Measurements from ENCODE around the gene AP3M1. TPM values are rescaled to one million over a fixed set of nuclear protein-coding genes. Genes with fewer than 3 reads are reported as not detected.

Gene AP3M1, protein sequence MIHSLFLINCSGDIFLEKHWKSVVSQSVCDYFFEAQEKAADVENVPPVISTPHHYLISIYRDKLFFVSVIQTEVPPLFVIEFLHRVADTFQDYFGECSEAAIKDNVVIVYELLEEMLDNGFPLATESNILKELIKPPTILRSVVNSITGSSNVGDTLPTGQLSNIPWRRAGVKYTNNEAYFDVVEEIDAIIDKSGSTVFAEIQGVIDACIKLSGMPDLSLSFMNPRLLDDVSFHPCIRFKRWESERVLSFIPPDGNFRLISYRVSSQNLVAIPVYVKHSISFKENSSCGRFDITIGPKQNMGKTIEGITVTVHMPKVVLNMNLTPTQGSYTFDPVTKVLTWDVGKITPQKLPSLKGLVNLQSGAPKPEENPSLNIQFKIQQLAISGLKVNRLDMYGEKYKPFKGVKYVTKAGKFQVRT
- total RNA-seq: 16.3 and 22.7 TPM in 2 replicates

GRCh38 chr10:74150204-74150989, at the start of gene AP3M1:
Gene AP3M1 (minus strand): TSS chr10:74150828. CDS start chr10:74138379, 12,449 bp downstream.
- Histone ChIP-seq H3K36me3 (ENCODE audit: control insufficient read depth, insufficient read depth, low read length) (no peaks in the 10 kb centered on the region), H3K27me3 (ENCODE audit: control insufficient read depth, insufficient read depth, low read length) (no peaks in the 10 kb centered on the region), H3K4me3 (ENCODE audit: low read depth, low read length) (peak within 1 kb of the TSS; percentile 83)
- DNase-seq (ENCODE audit: low read depth): no peak
- no peak for FAIRE-seq
- TF ChIP-seq, protein P1, sequence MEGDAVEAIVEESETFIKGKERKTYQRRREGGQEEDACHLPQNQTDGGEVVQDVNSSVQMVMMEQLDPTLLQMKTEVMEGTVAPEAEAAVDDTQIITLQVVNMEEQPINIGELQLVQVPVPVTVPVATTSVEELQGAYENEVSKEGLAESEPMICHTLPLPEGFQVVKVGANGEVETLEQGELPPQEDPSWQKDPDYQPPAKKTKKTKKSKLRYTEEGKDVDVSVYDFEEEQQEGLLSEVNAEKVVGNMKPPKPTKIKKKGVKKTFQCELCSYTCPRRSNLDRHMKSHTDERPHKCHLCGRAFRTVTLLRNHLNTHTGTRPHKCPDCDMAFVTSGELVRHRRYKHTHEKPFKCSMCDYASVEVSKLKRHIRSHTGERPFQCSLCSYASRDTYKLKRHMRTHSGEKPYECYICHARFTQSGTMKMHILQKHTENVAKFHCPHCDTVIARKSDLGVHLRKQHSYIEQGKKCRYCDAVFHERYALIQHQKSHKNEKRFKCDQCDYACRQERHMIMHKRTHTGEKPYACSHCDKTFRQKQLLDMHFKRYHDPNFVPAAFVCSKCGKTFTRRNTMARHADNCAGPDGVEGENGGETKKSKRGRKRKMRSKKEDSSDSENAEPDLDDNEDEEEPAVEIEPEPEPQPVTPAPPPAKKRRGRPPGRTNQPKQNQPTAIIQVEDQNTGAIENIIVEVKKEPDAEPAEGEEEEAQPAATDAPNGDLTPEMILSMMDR (IDR thresholded peaks at IDR 0.05; ENCODE audit: insufficient read depth, low read length, severe bottlenecking): no peak

DNA sequence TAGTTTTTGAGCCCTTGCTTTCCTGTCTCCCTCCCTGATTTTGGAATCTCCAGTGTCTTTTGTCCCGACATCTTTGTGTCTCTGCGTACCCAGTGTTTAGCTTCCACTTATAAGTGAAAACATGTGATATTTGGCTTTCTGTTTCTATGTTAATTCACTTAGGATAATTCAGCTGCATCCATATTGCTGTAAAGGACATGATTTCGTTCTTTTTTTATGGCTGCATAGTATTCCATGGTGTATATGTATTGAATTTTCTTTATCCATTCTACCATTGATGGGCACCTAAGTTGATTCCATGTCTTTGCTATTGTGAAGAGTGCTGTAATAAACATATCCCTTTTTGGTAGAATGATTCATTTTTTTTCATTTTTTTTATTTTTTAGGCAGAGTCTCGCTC, 48.7 kb upstream of the AP3M1 start:
- no peak for DNase-seq (ENCODE audit: low read depth)
- Histone ChIP-seq H3K4me3 (ENCODE audit: low read depth, low read length) (no peak overlapping the region), H3K36me3 (ENCODE audit: control insufficient read depth, insufficient read depth, low read length) (no peaks in the 10 kb centered on the region), H3K27me3 (ENCODE audit: control insufficient read depth, insufficient read depth, low read length) (no peaks in the 10 kb centered on the region)
- TF ChIP-seq, protein P1 (IDR thresholded peaks at IDR 0.05; ENCODE audit: insufficient read depth, low read length, severe bottlenecking): no peak
- FAIRE-seq: no peak

DNA sequence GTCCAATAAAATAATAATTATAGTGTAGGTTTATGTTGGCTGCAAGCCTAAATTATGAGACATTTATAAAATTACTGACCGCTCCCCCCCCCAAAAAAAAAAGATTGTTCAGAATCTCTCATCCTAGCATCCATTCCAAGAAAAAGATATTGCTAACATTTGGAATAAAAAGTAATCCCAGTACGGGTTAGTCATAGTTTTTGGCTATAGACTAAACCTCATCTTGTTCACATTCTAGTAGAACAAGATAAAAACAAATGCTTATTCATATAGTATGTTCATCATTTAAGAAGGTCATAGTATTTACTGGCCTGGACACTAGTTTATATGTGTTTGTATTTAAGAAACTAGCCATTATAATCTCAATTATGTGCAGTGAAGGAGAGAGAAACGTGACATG, 44.4 kb upstream of the AP3M1 start:
- DNase-seq (ENCODE audit: low read depth): no peak
- no peak for FAIRE-seq
- no peaks in the 10 kb centered on the region for H3K36me3 ChIP-seq (ENCODE audit: control insufficient read depth, insufficient read depth, low read length)
- H3K4me3 ChIP-seq (ENCODE audit: low read depth, low read length): no peak overlapping the region
- no peaks in the 10 kb centered on the region for H3K27me3 ChIP-seq (ENCODE audit: control insufficient read depth, insufficient read depth, low read length)
- TF ChIP-seq, protein P1 (IDR thresholded peaks at IDR 0.05; ENCODE audit: insufficient read depth, low read length, severe bottlenecking): no peak

DNA sequence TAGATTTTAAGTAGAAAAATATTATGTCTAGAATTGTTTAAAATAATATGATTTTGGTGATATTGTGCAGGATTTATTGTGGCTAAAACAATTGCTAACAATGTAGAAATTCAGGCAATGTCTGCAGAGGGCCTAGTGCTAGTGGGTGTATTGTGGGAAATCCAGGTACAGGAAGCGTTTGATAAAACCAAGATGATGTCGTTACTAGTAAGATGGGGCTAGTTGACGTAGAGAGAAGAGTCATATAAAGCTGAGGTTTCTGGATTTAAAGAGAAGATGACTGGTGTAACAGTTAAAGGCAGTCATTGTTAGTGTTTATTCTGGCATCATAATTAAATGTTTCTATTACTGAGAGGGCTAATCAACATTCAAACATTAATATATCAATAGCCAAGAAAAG, 43.9 kb upstream of the AP3M1 start:
- no peak for FAIRE-seq
- TF ChIP-seq, protein P1 (IDR thresholded peaks at IDR 0.05; ENCODE audit: insufficient read depth, low read length, severe bottlenecking): no peak

GRCh38 chr10:74190494-74190893, 39.9 kb upstream of the AP3M1 start:
- Histone ChIP-seq H3K27me3 (ENCODE audit: control insufficient read depth, insufficient read depth, low read length) (no peaks in the 10 kb centered on the region), H3K36me3 (ENCODE audit: control insufficient read depth, insufficient read depth, low read length) (no peaks in the 10 kb centered on the region), H3K4me3 (ENCODE audit: low read depth, low read length) (peak overlapping the region; percentile 1)
- no peak for FAIRE-seq
- TF ChIP-seq, protein P1 (IDR thresholded peaks at IDR 0.05; ENCODE audit: insufficient read depth, low read length, severe bottlenecking): no peak
- DNase-seq (ENCODE audit: low read depth): no peak

More for the DNA sequence above, 43.9 kb upstream of the AP3M1 start:
- Histone ChIP-seq H3K4me3 (ENCODE audit: low read depth, low read length) (no peak overlapping the region), H3K27me3 (ENCODE audit: control insufficient read depth, insufficient read depth, low read length) (no peaks in the 10 kb centered on the region), H3K36me3 (ENCODE audit: control insufficient read depth, insufficient read depth, low read length) (no peaks in the 10 kb centered on the region)
- DNase-seq (ENCODE audit: low read depth): peak; percentile 65
